ENCODE measurements around the gene ZC3H6. TPM values are rescaled to one million over a fixed set of nuclear protein-coding genes. Genes with fewer than 3 reads are reported as not detected.

ZC3H6 gene
- total and polyA plus RNA-seq, 2 of the 13 experiments (the other 11 are each of a cell fraction or from before 2014, with no cell fraction given) = 0.71 to 0.93 TPM

GRCh38 chr2:112314856-112315255, 39.5 kb downstream of the ZC3H6 start (continued):
- no peak for TF ChIP-seq SKIL (CRISPR knock-in tag; IDR thresholded peaks at IDR 0.05; ENCODE audit: borderline replicate concordance)
- no peak for TF ChIP-seq FLYWCH1 (CRISPR knock-in tag; IDR thresholded peaks at IDR 0.05)
- peak; percentile 90 for TF ChIP-seq ZBTB25 (CRISPR knock-in tag; IDR thresholded peaks at IDR 0.05)
- TF ChIP-seq CC2D1A (CRISPR knock-in tag; IDR thresholded peaks at IDR 0.05) = no peak
- TF ChIP-seq RNF219 (CRISPR knock-in tag; IDR thresholded peaks at IDR 0.05) = no peak
- TF ChIP-seq TFE3 (CRISPR knock-in tag; IDR thresholded peaks at IDR 0.05) = peak; percentile 50; the same call in 1 of the 2 replicates
- peak; percentile 47; the same call in 1 of the 2 replicates for TF ChIP-seq ATF7 (IDR thresholded peaks at IDR 0.05)
- TF ChIP-seq ATF7 (CRISPR knock-in tag; IDR thresholded peaks at IDR 0.05) = no peak
- no peak for TF ChIP-seq ZNF468 (CRISPR knock-in tag; IDR thresholded peaks at IDR 0.05)
- no peak for TF ChIP-seq AKNA (CRISPR knock-in tag; IDR thresholded peaks at IDR 0.05; ENCODE audit: borderline replicate concordance)
- TF ChIP-seq ZNF276 (CRISPR knock-in tag; IDR thresholded peaks at IDR 0.05; ENCODE audit: low read depth) = no peak
- TF ChIP-seq DMTF1 (CRISPR knock-in tag; IDR thresholded peaks at IDR 0.05) = no peak
